Stomach smooth muscle (tissue), 2 donors: Measurements from ENCODE around the gene NOS1AP.

ENCODE experiments used
- H3K27ac ChIP-seq: one replicate; pipeline ENCODE4 v1.7.0; 2013; ENCODE audit warnings: mild to moderate bottlenecking, low read length, inconsistent platforms
- H3K27me3 ChIP-seq, 2 donors: one replicate each; pipeline ENCODE4 v1.7.0; 2013; ENCODE audit warnings: low read length in 2 of 2; ENCODE audit not compliant: insufficient read depth in 2 of 2, control insufficient read depth in 1 of 2
- H3K36me3 ChIP-seq, 2 donors: one replicate each; pipeline ENCODE4 v1.7.0; 2013; ENCODE audit warnings: low read length in 2 of 2; ENCODE audit not compliant: control insufficient read depth in 2 of 2, insufficient read depth in 2 of 2
- H3K4me1 ChIP-seq: one replicate; pipeline ENCODE4 v1.7.0; 2013; ENCODE audit warnings: low read length; ENCODE audit not compliant: control insufficient read depth, insufficient read depth
- H3K4me3 ChIP-seq, 2 donors: one replicate each; pipeline ENCODE4 v1.7.0; 2013; ENCODE audit warnings: low read length in 2 of 2
- H3K9ac ChIP-seq, 2 donors: one replicate each; pipeline ENCODE4 v1.7.0; 2013; ENCODE audit warnings: low read length in 2 of 2, mild to moderate bottlenecking in 1 of 2
- H3K9me3 ChIP-seq, 2 donors: one replicate each; pipeline ENCODE4 v1.7.0; 2013; ENCODE audit warnings: low read length in 2 of 2; ENCODE audit not compliant: control insufficient read depth in 2 of 2
- donor health status: healthy.
- donor health status: Pancreatic carcinoma.

The NOS1AP gene

GRCh38 chr1:162372159-162373071, 302.9 kb downstream of the NOS1AP start:
- Histone ChIP-seq H3K9ac (no peak overlapping the region), H3K27ac (no peak overlapping the region)

DNA sequence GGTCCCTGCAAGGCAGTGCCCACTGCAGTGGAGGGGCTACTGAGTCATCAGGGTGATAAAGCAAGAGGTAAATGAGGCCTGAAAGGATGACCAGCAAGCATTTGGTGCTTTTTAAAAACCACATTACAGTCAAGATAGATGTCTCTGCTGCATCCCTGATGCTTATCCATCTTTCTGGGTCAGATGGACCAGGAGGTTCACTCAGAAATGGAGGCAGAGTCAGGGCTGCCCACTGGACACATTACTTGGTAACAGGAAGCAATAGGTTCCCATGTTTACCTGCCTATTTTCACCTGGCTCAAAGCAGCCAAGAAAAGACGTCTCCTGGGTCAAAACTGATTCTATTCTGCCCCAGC, 303.6 kb downstream of the NOS1AP start:
- no peak overlapping the region for H3K27ac ChIP-seq
- H3K27me3 ChIP-seq, result no peaks in the 10 kb centered on the region
- H3K9me3 ChIP-seq, result no peaks in the 10 kb centered on the region
- no peak overlapping the region for H3K4me3 ChIP-seq
- H3K36me3 ChIP-seq, result no peaks in the 10 kb centered on the region
- H3K9ac ChIP-seq, result no peak overlapping the region
- no peaks in the 10 kb centered on the region for H3K4me1 ChIP-seq

More at GRCh38 chr1:162372159-162373071, 302.9 kb downstream of the NOS1AP start:
- H3K36me3 ChIP-seq, result no peaks in the 10 kb centered on the region
- H3K4me1 ChIP-seq, result peaks cover 5% of the 10 kb centered on the region
- H3K27me3 ChIP-seq, result no peaks in the 10 kb centered on the region
- H3K9me3 ChIP-seq, result no peaks in the 10 kb centered on the region
- H3K4me3 ChIP-seq, result no peak overlapping the region

DNA sequence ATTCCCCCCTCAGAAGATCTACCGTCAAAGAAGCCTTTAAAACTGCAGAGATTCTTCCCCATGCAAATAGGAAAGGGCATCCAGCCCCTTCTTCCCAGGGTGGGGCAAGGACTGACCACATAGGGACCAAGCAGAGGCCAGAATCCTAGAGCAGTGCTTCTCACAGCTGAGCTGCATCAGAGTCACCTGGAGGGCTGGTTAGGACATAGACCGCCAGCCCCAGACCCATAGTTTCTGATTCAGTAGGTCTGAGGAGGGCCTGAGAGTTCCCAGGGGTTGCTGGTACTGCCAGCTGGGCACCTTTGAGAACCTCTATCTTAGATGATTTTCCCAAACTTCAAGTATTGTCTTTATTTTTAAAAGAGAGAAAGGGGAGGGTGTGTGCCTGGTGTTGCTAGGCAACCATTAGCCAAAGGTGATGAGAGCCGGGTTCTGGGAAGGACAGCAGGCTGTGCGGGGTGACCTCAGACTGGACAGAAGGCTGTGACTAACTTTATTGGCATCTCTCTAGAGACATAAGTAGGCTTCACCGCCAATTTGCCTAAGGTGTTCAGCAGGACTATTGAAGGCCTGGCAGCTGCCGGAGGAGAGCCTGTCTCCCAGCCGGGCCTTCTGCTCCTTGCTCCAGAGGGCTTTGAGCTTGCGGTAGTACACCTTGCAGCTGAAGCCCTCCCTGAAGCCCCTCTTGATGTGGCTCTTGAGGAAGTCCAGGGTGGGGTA, 304.2 kb downstream of the NOS1AP start:
- no peak overlapping the region for H3K27ac ChIP-seq

GRCh38 chr1:162374406-162374805, 304.9 kb downstream of the NOS1AP start:
- Histone ChIP-seq H3K4me3 (no peak overlapping the region), H3K9ac (no peak overlapping the region), H3K4me1 (no peaks in the 10 kb centered on the region), H3K36me3 (no peaks in the 10 kb centered on the region), H3K27me3 (no peaks in the 10 kb centered on the region), H3K9me3 (no peaks in the 10 kb centered on the region), H3K27ac (no peak overlapping the region)

More for the DNA sequence above, 304.2 kb downstream of the NOS1AP start:
- Histone ChIP-seq H3K9ac (no peak overlapping the region), H3K36me3 (no peaks in the 10 kb centered on the region), H3K4me1 (no peaks in the 10 kb centered on the region), H3K4me3 (no peak overlapping the region), H3K9me3 (no peaks in the 10 kb centered on the region), H3K27me3 (no peaks in the 10 kb centered on the region)

- Histone ChIP-seq H3K9me3 (no peaks in the 10 kb centered on the region), H3K27ac (no peak overlapping the region), H3K9ac (no peak overlapping the region), H3K27me3 (no peaks in the 10 kb centered on the region), H3K4me3 (no peak overlapping the region), H3K36me3 (no peaks in the 10 kb centered on the region), H3K4me1 (no peaks in the 10 kb centered on the region)
Measured at GRCh38 chr1:162375463-162375862, 306.0 kb downstream of the NOS1AP start.

- Histone ChIP-seq H3K4me1 (no peaks in the 10 kb centered on the region), H3K9me3 (no peaks in the 10 kb centered on the region), H3K36me3 (no peaks in the 10 kb centered on the region), H3K27ac (no peak within 1 kb of the TSS), H3K9ac (no peak within 1 kb of the TSS), H3K4me3 (no peak within 1 kb of the TSS), H3K27me3 (no peaks in the 10 kb centered on the region)
Measured at GRCh38 chr1:162376691-162377090, 307.2 kb downstream of the NOS1AP start, which contains the start of gene SPATA46. Gene SPATA46, minus strand, starts transcription at chr1:162376854. Its CDS starts 64 bp downstream, at chr1:162376790.

DNA sequence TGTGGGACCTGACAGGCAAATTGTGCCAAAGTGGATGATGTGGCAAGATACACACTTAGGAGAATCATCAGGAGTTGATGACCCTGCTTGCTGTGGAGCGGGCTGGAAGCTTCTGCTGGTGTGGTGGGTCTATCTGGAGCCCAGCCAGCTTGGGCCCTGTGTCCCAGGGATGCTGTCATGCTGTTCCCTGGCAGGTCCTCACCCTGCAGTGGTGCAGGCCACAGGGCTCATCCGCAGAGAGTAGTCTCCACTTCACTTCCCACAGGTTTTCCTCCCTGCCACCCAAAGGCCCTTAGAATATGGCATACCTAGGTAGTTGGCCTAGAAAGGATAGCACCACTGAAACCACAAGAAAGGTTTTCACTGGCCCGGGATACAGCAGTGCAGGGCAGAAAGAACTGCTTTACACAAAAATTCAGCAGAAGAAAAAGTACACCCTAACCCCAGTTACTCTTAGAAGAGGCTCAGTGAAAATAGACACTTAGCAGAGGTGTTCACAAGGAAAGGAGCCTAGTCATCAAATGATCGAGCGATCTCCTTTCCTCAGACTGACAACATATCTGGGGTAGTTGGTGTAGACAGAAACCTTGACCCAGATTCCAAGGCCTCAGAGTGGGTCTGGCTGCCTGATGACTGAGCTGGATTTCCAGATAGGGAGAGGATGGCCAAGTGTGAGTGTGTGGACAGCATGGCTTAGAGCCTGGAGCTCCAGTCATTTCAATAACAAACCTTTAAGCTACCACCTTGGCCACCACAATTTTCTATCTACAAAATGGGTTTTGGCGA, 310.8 kb downstream of the NOS1AP start:
- no peaks in the 10 kb centered on the region for H3K4me1 ChIP-seq

DNA sequence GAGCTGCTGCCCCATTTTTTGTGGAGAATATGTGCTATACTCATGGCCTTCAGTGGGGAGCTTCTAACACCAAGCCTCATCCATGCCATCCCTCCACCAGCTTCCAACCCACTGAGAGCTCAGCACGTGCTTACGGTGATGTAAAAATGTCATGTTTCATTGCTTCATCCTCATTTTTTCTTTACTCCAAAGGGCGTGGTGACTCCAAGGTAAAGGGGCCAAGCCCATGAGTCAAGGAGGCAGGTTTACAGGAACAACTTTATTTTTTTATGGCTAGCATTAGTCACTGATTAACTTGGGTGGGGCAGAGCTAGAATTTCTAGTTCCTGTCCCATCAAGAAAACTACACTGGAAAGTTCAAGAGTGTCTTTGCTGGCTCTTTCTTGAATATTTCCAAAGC, 311.9 kb downstream of the NOS1AP start, which contains the start of gene C1orf226:
C1orf226 (plus strand) TSS at position 346 of the 400 bp plus-strand sequence. CDS start 174 bp downstream, outside the sequence.
- Histone ChIP-seq H3K9me3 (no peaks in the 10 kb centered on the region), H3K27ac (no peak within 1 kb of the TSS), H3K4me1 (no peaks in the 10 kb centered on the region), H3K9ac (no peak within 1 kb of the TSS), H3K36me3 (no peaks in the 10 kb centered on the region), H3K4me3 (no peak within 1 kb of the TSS), H3K27me3 (peaks cover 0 to 2% of the 10 kb centered on the region in 2 donors)

More for the DNA sequence above, 310.8 kb downstream of the NOS1AP start:
- no peak overlapping the region for H3K27ac ChIP-seq
- no peaks in the 10 kb centered on the region for H3K9me3 ChIP-seq
- peaks cover 0 to 2% of the 10 kb centered on the region in 2 donors for H3K27me3 ChIP-seq
- H3K9ac ChIP-seq, result no peak overlapping the region
- H3K36me3 ChIP-seq, result no peaks in the 10 kb centered on the region
- no peak overlapping the region for H3K4me3 ChIP-seq

DNA sequence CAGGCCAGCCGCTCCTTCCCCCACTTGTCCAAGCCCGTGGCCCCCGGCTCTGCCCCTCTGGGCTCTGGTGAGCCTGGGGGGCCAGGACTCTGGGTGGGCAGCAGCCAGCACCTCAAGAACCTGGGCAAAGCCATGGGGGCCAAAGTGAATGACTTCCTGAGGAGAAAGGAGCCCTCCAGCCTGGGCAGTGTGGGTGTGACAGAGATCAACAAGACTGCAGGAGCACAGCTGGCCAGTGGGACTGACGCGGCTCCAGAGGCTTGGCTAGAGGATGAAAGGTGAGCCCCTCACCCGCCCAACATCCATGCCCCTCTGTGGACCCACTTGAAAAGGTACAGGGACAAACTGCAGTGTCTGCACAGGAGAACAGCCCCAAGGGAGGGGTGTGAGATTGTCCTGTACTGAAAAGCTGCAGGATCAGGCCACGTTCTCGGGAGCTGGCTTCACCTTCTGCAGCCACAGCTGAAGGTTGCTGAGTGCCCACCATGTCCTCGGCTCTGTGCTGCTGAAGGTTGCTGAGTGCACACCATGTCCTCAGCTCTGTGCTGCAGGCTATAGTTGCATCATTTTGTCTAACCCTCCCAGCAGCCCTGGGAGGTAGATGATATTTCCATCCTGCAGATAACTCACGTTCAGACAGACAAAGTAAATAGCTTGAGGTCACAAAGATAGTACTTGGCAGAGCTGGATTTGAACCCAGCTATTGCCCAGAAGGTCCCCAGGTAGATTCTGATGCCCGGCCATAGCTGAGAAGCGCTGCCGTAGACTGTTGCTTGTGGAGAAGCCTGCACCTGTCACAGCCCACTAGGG, 312.7 kb downstream of the NOS1AP start:
- Histone ChIP-seq H3K4me3 (no peak overlapping the region), H3K9me3 (no peaks in the 10 kb centered on the region), H3K9ac (no peak overlapping the region), H3K27me3 (peaks cover 0 to 2% of the 10 kb centered on the region in 2 donors), H3K27ac (no peak overlapping the region), H3K36me3 (no peaks in the 10 kb centered on the region), H3K4me1 (no peaks in the 10 kb centered on the region)

DNA sequence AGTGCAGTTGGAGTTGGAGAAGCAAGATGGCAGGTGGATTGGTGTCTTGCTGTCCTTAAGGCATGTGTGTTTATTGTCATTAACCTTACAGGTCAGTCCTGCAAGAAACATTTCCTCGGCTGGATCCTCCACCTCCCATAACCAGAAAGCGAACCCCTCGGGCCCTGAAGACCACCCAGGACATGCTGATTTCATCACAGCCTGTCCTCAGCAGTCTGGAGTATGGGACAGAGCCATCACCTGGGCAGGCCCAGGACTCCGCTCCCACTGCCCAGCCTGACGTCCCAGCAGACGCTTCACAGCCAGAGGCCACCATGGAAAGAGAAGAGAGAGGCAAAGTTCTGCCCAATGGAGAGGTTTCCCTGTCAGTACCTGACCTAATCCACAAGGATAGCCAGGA, 313.6 kb downstream of the NOS1AP start:
- peaks cover 0 to 4% of the 10 kb centered on the region in 2 donors for H3K27me3 ChIP-seq
- H3K4me3 ChIP-seq, result no peak overlapping the region
- no peak overlapping the region for H3K27ac ChIP-seq
- no peak overlapping the region for H3K9ac ChIP-seq
- no peaks in the 10 kb centered on the region for H3K36me3 ChIP-seq
- H3K9me3 ChIP-seq, result no peaks in the 10 kb centered on the region
- H3K4me1 ChIP-seq, result no peaks in the 10 kb centered on the region
